C4-2B (cell line): ENCODE data around the gene C2CD3.

Experiments used
- H3K27ac ChIP-seq: fragments of 450-650 bp; 2 replicates; pipeline ENCODE4 v1.5.1; 2017
- ZFX ChIP-seq: fragments of 450-650 bp; IDR thresholded peaks from 2 replicates; pipeline ENCODE4 v1.6.1; 2017
- TF ChIP-seq, protein P1 (sequence below): fragments of 450-650 bp; conservative IDR thresholded peaks from 2 replicates; pipeline ENCODE4 v1.5.1; 2017; ENCODE audit warnings: mild to moderate bottlenecking

C2CD3 gene

DNA sequence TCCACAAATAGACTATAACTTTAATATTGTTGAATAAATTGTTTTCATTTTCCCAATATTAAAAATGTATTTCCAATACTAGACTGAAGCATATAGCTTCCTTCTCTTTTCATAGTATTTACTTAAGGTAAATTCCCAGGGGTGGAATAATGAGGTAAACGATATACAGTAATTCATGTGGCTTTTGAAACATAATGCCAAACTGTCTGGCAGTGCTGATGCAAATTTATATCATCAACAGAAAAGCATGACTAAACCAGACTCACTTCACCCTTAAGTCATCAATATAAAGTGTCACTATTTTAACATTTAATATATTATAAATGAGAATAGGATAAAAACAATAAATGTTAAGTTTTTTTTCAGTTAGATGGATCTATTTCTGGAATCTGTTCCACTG is 13.6 kb downstream of the C2CD3 start:
- H3K27ac ChIP-seq: no peak overlapping the region
- TF ChIP-seq, protein P1, sequence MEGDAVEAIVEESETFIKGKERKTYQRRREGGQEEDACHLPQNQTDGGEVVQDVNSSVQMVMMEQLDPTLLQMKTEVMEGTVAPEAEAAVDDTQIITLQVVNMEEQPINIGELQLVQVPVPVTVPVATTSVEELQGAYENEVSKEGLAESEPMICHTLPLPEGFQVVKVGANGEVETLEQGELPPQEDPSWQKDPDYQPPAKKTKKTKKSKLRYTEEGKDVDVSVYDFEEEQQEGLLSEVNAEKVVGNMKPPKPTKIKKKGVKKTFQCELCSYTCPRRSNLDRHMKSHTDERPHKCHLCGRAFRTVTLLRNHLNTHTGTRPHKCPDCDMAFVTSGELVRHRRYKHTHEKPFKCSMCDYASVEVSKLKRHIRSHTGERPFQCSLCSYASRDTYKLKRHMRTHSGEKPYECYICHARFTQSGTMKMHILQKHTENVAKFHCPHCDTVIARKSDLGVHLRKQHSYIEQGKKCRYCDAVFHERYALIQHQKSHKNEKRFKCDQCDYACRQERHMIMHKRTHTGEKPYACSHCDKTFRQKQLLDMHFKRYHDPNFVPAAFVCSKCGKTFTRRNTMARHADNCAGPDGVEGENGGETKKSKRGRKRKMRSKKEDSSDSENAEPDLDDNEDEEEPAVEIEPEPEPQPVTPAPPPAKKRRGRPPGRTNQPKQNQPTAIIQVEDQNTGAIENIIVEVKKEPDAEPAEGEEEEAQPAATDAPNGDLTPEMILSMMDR: no peak
- TF ChIP-seq ZFX: no peak

DNA sequence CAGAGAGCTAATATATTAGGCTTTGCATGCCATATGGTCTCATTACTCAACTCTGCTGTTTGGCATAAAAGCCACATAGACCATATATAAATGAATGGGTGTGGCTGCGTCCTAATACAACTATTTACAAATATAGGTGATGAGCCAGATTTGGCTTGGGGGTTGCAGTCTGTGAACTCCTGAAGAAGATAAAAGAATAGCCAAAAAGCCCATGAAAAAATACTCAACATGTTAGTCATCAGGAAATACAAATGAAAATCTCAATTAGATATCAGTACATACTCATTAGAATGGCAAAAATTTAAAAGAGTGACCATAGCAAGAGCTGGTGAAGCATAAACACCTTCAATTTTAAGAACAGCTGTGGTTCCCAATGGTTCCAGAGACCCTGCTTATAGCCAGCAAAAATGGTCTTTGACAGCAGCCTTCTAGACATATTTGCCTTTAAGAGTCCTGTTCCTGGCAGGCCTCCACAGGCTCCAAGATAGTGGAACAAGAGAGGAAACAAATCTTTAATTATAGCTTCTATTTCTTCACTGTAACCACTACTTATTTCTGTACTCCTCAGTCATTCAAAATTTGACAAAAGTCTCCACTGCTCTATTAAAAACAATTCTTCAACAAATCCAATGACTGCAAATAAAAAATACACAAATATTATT is 16.1 kb downstream of the C2CD3 start:
- no peak overlapping the region for H3K27ac ChIP-seq
- TF ChIP-seq, protein P1: no peak
- TF ChIP-seq ZFX: no peak

DNA sequence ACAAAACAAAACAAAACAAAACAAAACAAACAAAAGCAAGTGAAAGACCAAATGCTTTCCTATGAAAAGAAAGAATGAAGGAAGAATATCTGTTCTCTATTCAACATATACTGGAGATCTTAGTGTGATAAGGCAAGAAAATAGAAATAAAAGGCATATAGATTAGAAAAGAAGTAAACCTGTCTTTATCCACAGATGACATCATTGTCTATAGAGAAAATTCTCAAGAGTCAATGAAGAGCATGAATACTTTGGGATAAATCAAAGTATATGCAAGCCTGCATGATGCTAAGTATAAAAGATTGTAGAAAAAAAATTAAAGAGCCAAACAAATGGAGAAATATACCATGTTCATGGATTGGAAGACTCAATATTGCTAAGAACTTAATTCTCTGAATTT is 17.6 kb downstream of the C2CD3 start:
- no peak overlapping the region for H3K27ac ChIP-seq
- TF ChIP-seq ZFX: no peak
- TF ChIP-seq, protein P1: no peak

DNA sequence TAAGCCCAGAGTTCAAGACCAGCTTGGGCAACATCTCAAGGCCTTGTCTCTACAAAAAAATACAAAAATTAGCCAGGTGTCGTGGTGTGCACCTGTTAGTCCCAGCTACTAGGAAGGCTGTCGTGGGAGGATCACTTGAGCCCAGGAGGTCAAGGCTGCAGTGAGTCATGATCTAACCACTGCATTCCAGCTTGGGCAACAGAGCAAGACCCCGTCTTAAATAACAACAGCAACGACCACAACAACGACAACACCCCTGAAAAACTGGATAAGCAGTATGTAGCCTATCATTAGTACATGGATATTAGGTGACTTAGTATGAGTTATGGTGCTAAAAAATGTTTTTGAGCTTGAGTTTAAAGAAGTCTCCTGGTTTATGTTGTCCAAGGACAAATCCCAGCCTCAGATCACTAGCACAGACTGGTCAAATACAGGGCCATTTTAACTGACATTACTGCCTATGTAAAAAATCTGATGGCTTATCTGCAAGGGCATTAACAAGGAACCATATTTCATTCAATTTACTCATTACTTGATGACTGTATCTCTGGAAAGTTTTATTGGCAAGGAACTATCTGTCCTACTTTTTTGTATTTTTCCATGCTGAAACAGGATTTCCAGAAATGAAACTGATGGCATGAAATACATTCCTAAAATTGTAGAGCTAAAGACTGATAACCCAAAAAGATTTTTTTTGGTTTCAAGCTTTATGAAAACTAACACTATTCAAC is 23.4 kb downstream of the C2CD3 start:
- TF ChIP-seq, protein P1: no peak
- no peak for TF ChIP-seq ZFX
- no peak overlapping the region for H3K27ac ChIP-seq

DNA sequence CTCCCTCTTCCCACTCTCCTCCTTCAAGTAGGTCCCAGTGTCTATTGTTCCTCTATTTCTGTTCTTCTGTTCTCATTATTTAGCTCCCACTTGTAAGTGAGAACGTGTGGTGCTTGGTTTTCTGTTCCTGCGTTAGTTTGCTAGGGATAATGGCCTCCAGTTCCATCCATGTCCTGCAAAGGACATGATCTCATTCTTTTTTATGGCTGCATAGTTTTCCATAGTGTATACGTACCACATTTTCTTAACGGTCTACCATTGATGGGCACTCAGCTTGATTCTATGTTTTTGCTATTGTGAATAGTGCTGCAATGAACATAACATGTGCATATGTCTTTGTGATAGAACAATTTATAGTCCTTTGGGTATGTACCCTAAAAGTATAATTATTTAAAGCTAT is 26.2 kb downstream of the C2CD3 start:
- TF ChIP-seq, protein P1: no peak
- TF ChIP-seq ZFX: no peak
- H3K27ac ChIP-seq: no peak overlapping the region

DNA sequence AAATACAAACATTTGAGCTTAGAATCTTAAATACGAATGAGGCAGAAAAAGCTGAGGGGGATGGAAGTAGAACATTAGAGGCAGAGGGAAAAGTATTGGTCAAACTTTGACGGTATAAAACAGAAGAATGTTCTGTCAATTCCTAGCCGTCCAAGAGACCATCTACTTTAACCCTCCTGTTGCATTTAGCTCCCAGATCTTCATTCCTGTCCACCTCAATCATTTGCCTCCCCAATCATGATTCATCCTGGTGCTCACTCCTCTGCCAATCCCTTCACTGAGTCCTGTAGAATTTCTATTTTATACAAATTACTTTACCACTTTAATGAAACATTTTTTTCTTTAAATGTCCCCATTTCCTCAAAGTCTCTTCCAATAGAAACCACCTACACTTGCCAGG is 28.2 kb downstream of the C2CD3 start:
- no peak overlapping the region for H3K27ac ChIP-seq
- no peak for TF ChIP-seq ZFX
- TF ChIP-seq, protein P1: no peak

DNA sequence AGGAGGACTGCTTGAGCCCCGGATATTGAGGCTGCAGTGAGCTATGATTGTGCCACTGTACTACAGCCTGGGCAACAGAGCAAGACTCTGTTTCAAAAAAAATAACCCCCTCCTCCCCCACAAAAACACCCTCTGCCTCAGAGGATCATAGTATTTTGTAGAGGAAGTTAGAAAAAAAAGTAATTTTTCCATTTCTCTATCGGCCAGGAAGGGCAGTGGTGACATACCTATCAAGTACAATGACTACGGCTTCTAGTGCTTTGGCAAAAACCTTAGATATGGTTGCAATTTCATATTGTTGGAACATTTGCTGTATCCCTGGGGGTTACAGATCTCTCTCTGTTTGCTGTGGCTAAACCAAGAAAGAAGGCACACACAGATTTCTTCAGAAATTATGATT is 28.9 kb downstream of the C2CD3 start:
- TF ChIP-seq ZFX: no peak
- TF ChIP-seq, protein P1: no peak
- H3K27ac ChIP-seq: peak overlapping the region; percentile 22; the same call in 1 of the 2 replicates
